Activated B cell treated with CpG ODN at 0.5 μM for 24 hours (primary cell): ENCODE data around the gene LZTS2. TPM values are rescaled to one million over a fixed set of nuclear protein-coding genes. Genes with fewer than 3 reads are reported as not detected.

ENCODE experiments used
- ATAC-seq: fragments of 200-7000 bp; cut with Tn5 transposase; one replicate; pipeline ENCODE4 v1.10.0; 2021; ENCODE audit warnings: low read depth, mild to moderate bottlenecking, moderate library complexity
- CTCF ChIA-PET: fragments of 350-600 bp; sonication (Branson Sonifier 250); formaldehyde crosslinking; loops from one replicate; lab custom pipeline; 2021; ENCODE audit warnings: antibody characterized with exemption; lab: Charles Lee
- POLR2A ChIA-PET: fragments of 350-600 bp; sonication (Branson Sonifier 250); formaldehyde crosslinking; loops from one replicate; lab custom pipeline; 2021; ENCODE audit warnings: antibody characterized with exemption; lab: Charles Lee
- DNase-seq: peaks from one replicate; pipeline ENCODE4 v3.0.0; 2022
- H3K27ac Mint-ChIP-seq: one replicate; pipeline ENCODE4 v1.8.0; 2020; ENCODE audit warnings: mixed read lengths
- H3K27me3 Mint-ChIP-seq: one replicate; pipeline ENCODE4 v1.8.0; 2021; ENCODE audit warnings: mixed read lengths
- H3K36me3 Mint-ChIP-seq: one replicate; pipeline ENCODE4 v1.8.0; 2021; ENCODE audit warnings: low read depth, mixed read lengths
- H3K4me1 Mint-ChIP-seq: one replicate; pipeline ENCODE4 v1.8.0; 2021; ENCODE audit warnings: mixed read lengths
- H3K4me3 Mint-ChIP-seq: one replicate; pipeline ENCODE4 v1.8.0; 2020; ENCODE audit warnings: mild to moderate bottlenecking, mixed read lengths
- H3K9me3 Mint-ChIP-seq: one replicate; pipeline ENCODE4 v1.8.0; 2020; ENCODE audit warnings: mixed read lengths
- CTCF ChIP-seq: fragments of 200-600 bp; IDR thresholded peaks from one replicate; pipeline ENCODE4 v1.8.0; 2022; ENCODE audit warnings: antibody characterized with exemption, mild to moderate bottlenecking
- intact Hi-C: fragments of 100-400 bp; cut with micrococcal nuclease; formaldehyde crosslinking; loops from one replicate; pipeline ENCODE4 v1.15.1; 2024
- total RNA-seq: library from RNA; stranded (reverse); gene quantifications from 2 replicates; pipeline ENCODE4 v1.2.3, GENCODE V29; 2022

LZTS2 gene
- total RNA-seq, 1 donor from 2014 or later: 14.9 TPM

GRCh38 chr10:101020427-101021075, 20.9 kb downstream of the LZTS2 start:
- ChIA-PET POLR2A (no interaction called here), CTCF (no interaction called here)
- H3K4me1 Mint-ChIP-seq: peaks cover 14% of the 10 kb centered on the region
- intact Hi-C loops: no loop called here
- no peak overlapping the region for H3K27ac Mint-ChIP-seq
- no peak overlapping the region for H3K4me3 Mint-ChIP-seq
- DNase-seq (no peak), ATAC-seq (no peak)
- H3K27me3 Mint-ChIP-seq: peaks cover 25% of the 10 kb centered on the region
- no peaks in the 10 kb centered on the region for H3K36me3 Mint-ChIP-seq
- TF ChIP-seq CTCF: no peak
- no peaks in the 10 kb centered on the region for H3K9me3 Mint-ChIP-seq

DNA sequence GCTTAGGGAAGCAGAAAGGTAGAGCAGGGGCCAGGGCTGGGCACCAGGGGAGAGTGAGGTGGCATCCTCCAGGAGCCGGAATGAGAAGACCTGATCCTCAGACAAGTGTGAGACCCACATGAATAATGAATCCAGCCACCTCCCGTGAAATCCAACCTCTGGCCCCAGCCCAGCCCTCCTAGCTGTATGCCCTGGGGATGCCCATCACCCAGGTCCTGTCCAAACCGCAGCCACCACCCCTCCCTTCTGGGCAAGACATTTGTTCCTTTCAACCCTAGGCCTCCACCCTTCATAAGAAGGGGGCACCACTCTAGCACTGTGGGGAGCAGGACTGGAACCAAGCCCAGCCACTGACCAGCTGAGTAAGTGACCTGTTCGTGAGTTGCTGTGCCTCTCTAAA, 21.6 kb downstream of the LZTS2 start:
- ChIA-PET CTCF (no interaction called here), POLR2A (no interaction called here)
- Mint-ChIP-seq H3K36me3 (no peaks in the 10 kb centered on the region), H3K4me1 (peaks cover 14% of the 10 kb centered on the region), H3K27ac (no peak overlapping the region), H3K27me3 (peaks cover 22% of the 10 kb centered on the region), H3K9me3 (no peaks in the 10 kb centered on the region), H3K4me3 (no peak overlapping the region)
- DNase-seq (no peak), ATAC-seq (no peak)
- intact Hi-C loops: no loop called here
- TF ChIP-seq CTCF: no peak

- no peak for TF ChIP-seq CTCF
- DNase-seq (no peak), ATAC-seq (no peak)
- no peaks in the 10 kb centered on the region for H3K36me3 Mint-ChIP-seq
- H3K27ac Mint-ChIP-seq: no peak overlapping the region
- peaks cover 14% of the 10 kb centered on the region for H3K4me1 Mint-ChIP-seq
- H3K27me3 Mint-ChIP-seq: peaks cover 18% of the 10 kb centered on the region
- intact Hi-C loops: no loop called here
- H3K4me3 Mint-ChIP-seq: no peak overlapping the region
- ChIA-PET CTCF (no interaction called here), POLR2A (interaction anchor here (0.7 kb wide), 1 partner anchor 26 kb away, joined by 3 read pairs; no protein-coding TSS in a partner anchor)
- H3K9me3 Mint-ChIP-seq: no peaks in the 10 kb centered on the region
These were observed 22.2 kb downstream of the LZTS2 start for GRCh38 chr10:101021692-101022251.

- H3K4me3 Mint-ChIP-seq: no peak overlapping the region
- no peak for ATAC-seq
- no peak for TF ChIP-seq CTCF
- no peak overlapping the region for H3K27ac Mint-ChIP-seq
- H3K36me3 Mint-ChIP-seq: no peaks in the 10 kb centered on the region
- intact Hi-C loops: no loop called here
- ChIA-PET POLR2A (no interaction called here), CTCF (no interaction called here)
- H3K4me1 Mint-ChIP-seq: peaks cover 10% of the 10 kb centered on the region
- peaks cover 14% of the 10 kb centered on the region for H3K27me3 Mint-ChIP-seq
- H3K9me3 Mint-ChIP-seq: no peaks in the 10 kb centered on the region
- DNase-seq: no peak
These were observed 23.5 kb downstream of the LZTS2 start for GRCh38 chr10:101022967-101023705.

- TF ChIP-seq CTCF: no peak
- CTCF ChIA-PET: interaction anchor here (1.0 to 5.8 kb wide), 2 partner anchors 8 to 13 kb away, joined by 4 to 20 read pairs; no protein-coding TSS in a partner anchor
- Mint-ChIP-seq H3K27ac (no peak overlapping the region), H3K4me3 (no peak overlapping the region), H3K4me1 (peaks cover 12% of the 10 kb centered on the region), H3K27me3 (peaks cover 19% of the 10 kb centered on the region), H3K9me3 (no peaks in the 10 kb centered on the region), H3K36me3 (peaks cover 5% of the 10 kb centered on the region)
- DNase-seq: no peak
- POLR2A ChIA-PET: no interaction called here
- intact Hi-C loops: no loop called here
- no peak for ATAC-seq
These were observed 27.6 kb downstream of the LZTS2 start for GRCh38 chr10:101027106-101027720.
